ENCODE results near the gene PITPNM3.

The PITPNM3 gene

GRCh38 chr17:6458460-6458950, 97.8 kb downstream of the PITPNM3 start:
- POLR2A ChIA-PET = no interaction called here
- CTCF ChIA-PET = interaction anchor here (2.6 kb wide), 1 partner anchor 15 kb away, joined by 16 read pairs; no protein-coding TSS in a partner anchor
- no peak for DNase-seq (ENCODE audit: extremely low spot score)
- TF ChIP-seq CTCF (IDR thresholded peaks at IDR 0.05; ENCODE audit: control extremely low read depth, extremely low read depth, low read depth, missing control alignments) = no peak

- ChIA-PET CTCF (no interaction called here), POLR2A (no interaction called here)
- no peak for TF ChIP-seq CTCF (IDR thresholded peaks at IDR 0.05; ENCODE audit: control extremely low read depth, extremely low read depth, low read depth, missing control alignments)
- no peak for DNase-seq (ENCODE audit: extremely low spot score)
Measured at GRCh38 chr17:6457688-6458459, 98.5 kb downstream of the PITPNM3 start.

- ChIA-PET CTCF (no interaction called here), POLR2A (no interaction called here)
- no peak for TF ChIP-seq CTCF (IDR thresholded peaks at IDR 0.05; ENCODE audit: control extremely low read depth, extremely low read depth, low read depth, missing control alignments)
- no peak for DNase-seq (ENCODE audit: extremely low spot score)
Measured at GRCh38 chr17:6456914-6457687, 99.3 kb downstream of the PITPNM3 start.

- TF ChIP-seq CTCF (IDR thresholded peaks at IDR 0.05; ENCODE audit: control extremely low read depth, extremely low read depth, low read depth, missing control alignments) = no peak
- CTCF ChIA-PET = interaction anchor here (1.0 kb wide), 1 partner anchor 17 kb away, joined by 4 read pairs; no protein-coding TSS in a partner anchor
- DNase-seq (ENCODE audit: extremely low spot score) = no peak
- POLR2A ChIA-PET = no interaction called here
Measured at GRCh38 chr17:6456321-6456720, 100.0 kb downstream of the PITPNM3 start.

GRCh38 chr17:6455321-6455705, 101.0 kb downstream of the PITPNM3 start:
- no peak for DNase-seq (ENCODE audit: extremely low spot score)
- TF ChIP-seq CTCF (IDR thresholded peaks at IDR 0.05; ENCODE audit: control extremely low read depth, extremely low read depth, low read depth, missing control alignments) = no peak
- CTCF ChIA-PET = interaction anchor here (1.0 to 4.0 kb wide), 2 partner anchors 18 to 20 kb away, joined by 4 to 18 read pairs; partner anchors contain the start of gene AIPL1
- POLR2A ChIA-PET = no interaction called here

GRCh38 chr17:6454495-6455320, 101.6 kb downstream of the PITPNM3 start:
- CTCF ChIA-PET = interaction anchor here (3.0 to 4.0 kb wide), 2 partner anchors 19 kb away, joined by 9 to 18 read pairs; partner anchors contain the start of gene AIPL1
- POLR2A ChIA-PET = no interaction called here
- no peak for TF ChIP-seq CTCF (IDR thresholded peaks at IDR 0.05; ENCODE audit: control extremely low read depth, extremely low read depth, low read depth, missing control alignments)
- DNase-seq (ENCODE audit: extremely low spot score) = no peak

All from GM10248 (cell line).